ENCODE results near the gene PRSS21.

The PRSS21 gene

GRCh38 chr16:2867661-2867986 lies 50.6 kb downstream of the PRSS21 start:
- DNase-seq (ENCODE audit: low read depth): no peak

- peak; percentile 94 for DNase-seq (ENCODE audit: low read depth)
Observed at GRCh38 chr16:2867987-2868789, 51.2 kb downstream of the PRSS21 start.

Data from activated T-helper 9 cell treated with anti-CD3 and anti-CD28 coated beads, Interleukin-2, amount 50 U/mL, for 16 hours (primary cell).